SK-N-SH treated with all-trans-retinoic acid at 6 μM for 48 hours (cell line): ENCODE data around the gene PLA2G4F.

Experiments used
- ATAC-seq: fragments of 200-7000 bp; cut with Tn5 transposase; 3 replicates; pipeline ENCODE4 v1.9.1; 2020; ENCODE audit warnings: mild to moderate bottlenecking, moderate library complexity
- ARNTL ChIP-seq: fragments of 450-650 bp; formaldehyde crosslinking; IDR thresholded peaks from 2 replicates; pipeline ENCODE4 v1.5.0; 2020; ENCODE audit warnings: low read depth, mild to moderate bottlenecking, moderate library complexity, borderline replicate concordance
- BACH2 ChIP-seq: fragments of 250-450 bp; sonication (Bioruptor Pico); IDR thresholded peaks from 2 replicates; pipeline ENCODE4 v1.9.0; 2021; ENCODE audit warnings: mild to moderate bottlenecking, borderline replicate concordance
- CSDC2 ChIP-seq: fragments of 250-450 bp; sonication (Bioruptor Pico); IDR thresholded peaks from 2 replicates; pipeline ENCODE4 v1.5.0; 2020; ENCODE audit warnings: mild to moderate bottlenecking, moderate library complexity
- ESRRG ChIP-seq: fragments of 250-450 bp; sonication (Bioruptor Pico); IDR thresholded peaks from 2 replicates; pipeline ENCODE4 v1.6.1; 2021; ENCODE audit warnings: mild to moderate bottlenecking
- GLIS3 ChIP-seq: fragments of 250-450 bp; sonication (Bioruptor Pico); IDR thresholded peaks from 2 replicates; pipeline ENCODE4 v1.5.0; 2020; ENCODE audit warnings: mild to moderate bottlenecking, moderate library complexity
- ISL1 ChIP-seq: fragments of 250-450 bp; sonication (Bioruptor Pico); IDR thresholded peaks from 2 replicates; pipeline ENCODE4 v2.1.2; 2022; ENCODE audit warnings: mild to moderate bottlenecking, moderate library complexity
- OSR1 ChIP-seq: fragments of 250-450 bp; sonication (Bioruptor Pico); IDR thresholded peaks from 2 replicates; pipeline ENCODE4 v1.8.0; 2022; ENCODE audit warnings: moderate library complexity, mild to moderate bottlenecking, inconsistent platforms
- PPARA ChIP-seq: fragments of 250-450 bp; sonication (Bioruptor Pico); IDR thresholded peaks from 2 replicates; pipeline ENCODE4 v1.5.0; 2020; ENCODE audit warnings: mild to moderate bottlenecking, borderline replicate concordance
- RARB ChIP-seq: fragments of 250-450 bp; sonication (Bioruptor Pico); IDR thresholded peaks from 2 replicates; pipeline ENCODE4 v1.8.0; 2021; ENCODE audit warnings: mild to moderate bottlenecking, moderate library complexity
- TCF4 ChIP-seq: fragments of 250-450 bp; sonication (Bioruptor Pico); IDR thresholded peaks from 2 replicates; pipeline ENCODE4 v1.8.0; 2021; ENCODE audit warnings: mild to moderate bottlenecking, moderate library complexity, borderline replicate concordance
- TOX ChIP-seq: fragments of 250-450 bp; sonication (Bioruptor Pico); IDR thresholded peaks from 2 replicates; pipeline ENCODE4 v1.8.0; 2021; ENCODE audit warnings: mild to moderate bottlenecking, moderate library complexity, borderline replicate concordance
- TSHZ2 ChIP-seq: fragments of 250-450 bp; sonication (Bioruptor Pico); IDR thresholded peaks from 2 replicates; pipeline ENCODE4 v1.5.0; 2020; ENCODE audit warnings: mild to moderate bottlenecking, moderate library complexity
- ZC3H10 ChIP-seq: fragments of 250-450 bp; sonication (Bioruptor Pico); IDR thresholded peaks from 2 replicates; pipeline ENCODE4 v1.5.1; 2021; ENCODE audit warnings: mild to moderate bottlenecking, moderate library complexity
- ZFP3 ChIP-seq: fragments of 250-450 bp; sonication (Bioruptor Pico); IDR thresholded peaks from 2 replicates; pipeline ENCODE4 v1.5.0; 2020; ENCODE audit warnings: mild to moderate bottlenecking, moderate library complexity
- ZFP30 ChIP-seq: fragments of 450-650 bp; formaldehyde crosslinking; IDR thresholded peaks from 2 replicates; pipeline ENCODE4 v1.5.0; 2022; ENCODE audit warnings: mild to moderate bottlenecking, moderate library complexity
- ZNF565 ChIP-seq: fragments of 450-650 bp; formaldehyde crosslinking; conservative IDR thresholded peaks from 2 replicates; pipeline ENCODE4 v1.5.0; 2020; ENCODE audit warnings: low read depth, mild to moderate bottlenecking, moderate library complexity
- ZNF70 ChIP-seq: fragments of 450-650 bp; formaldehyde crosslinking; IDR thresholded peaks from 2 replicates; pipeline ENCODE4 v1.5.0; 2020; ENCODE audit warnings: mild to moderate bottlenecking, moderate library complexity
- ZNF8 ChIP-seq: fragments of 450-650 bp; formaldehyde crosslinking; IDR thresholded peaks from 2 replicates; pipeline ENCODE4 v1.5.0; 2020; ENCODE audit warnings: mild to moderate bottlenecking, moderate library complexity
- TF ChIP-seq, protein P1 (sequence below): fragments of 250-450 bp; sonication (Bioruptor Pico); IDR thresholded peaks from 2 replicates; pipeline ENCODE4 v1.8.0; 2020; ENCODE audit warnings: mild to moderate bottlenecking, moderate library complexity, borderline replicate concordance
- TF ChIP-seq, protein P2 (sequence below): fragments of 250-450 bp; sonication (Bioruptor Pico); IDR thresholded peaks from 2 replicates; pipeline ENCODE4 v1.5.1; 2020; ENCODE audit warnings: low read depth, mild to moderate bottlenecking, moderate library complexity

PLA2G4F gene

GRCh38 chr15:42160136-42160535 is 3.7 kb upstream of the PLA2G4F start:
- TF ChIP-seq BACH2 (CRISPR knock-in tag) = no peak
- TF ChIP-seq RARB = no peak
- TF ChIP-seq GLIS3 (CRISPR knock-in tag) = no peak
- no peak for TF ChIP-seq TSHZ2 (CRISPR knock-in tag)
- no peak for TF ChIP-seq CSDC2 (CRISPR knock-in tag)
- no peak for TF ChIP-seq ZNF565
- TF ChIP-seq ARNTL (CRISPR knock-in tag) = no peak
- ATAC-seq = no peak

DNA sequence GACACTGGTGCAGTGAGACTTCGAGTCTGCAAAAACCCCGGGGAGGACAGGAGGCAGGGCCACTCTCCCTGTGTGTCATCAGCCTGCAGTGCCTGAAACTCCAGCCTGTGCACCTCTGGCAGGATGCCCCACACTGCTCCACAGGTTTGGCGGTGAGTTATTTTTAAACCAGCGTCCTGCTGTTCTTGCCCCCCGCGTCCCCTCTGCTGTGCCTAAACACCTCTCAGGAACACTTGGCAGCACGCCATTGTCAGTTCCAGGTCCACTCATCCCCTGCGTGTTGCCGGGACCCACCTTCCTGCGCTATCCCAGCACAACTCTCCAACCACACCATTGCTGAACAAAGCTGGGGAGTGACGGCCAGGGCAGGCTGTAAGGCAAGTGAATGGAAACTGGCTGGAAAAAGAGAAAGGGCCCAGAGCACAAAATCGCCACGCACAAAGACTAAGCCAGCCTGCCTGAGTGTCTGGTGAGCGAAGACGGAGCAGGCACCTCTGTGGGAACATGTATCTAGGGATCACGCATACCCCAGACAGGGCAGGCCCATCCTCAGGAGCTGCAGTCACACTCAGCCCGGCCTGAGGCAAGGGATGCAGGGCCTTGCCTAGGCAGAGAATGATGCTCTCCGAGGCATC is 3.1 kb upstream of the PLA2G4F start:
- no peak; the same call in 2 of the 3 replicates for ATAC-seq

DNA sequence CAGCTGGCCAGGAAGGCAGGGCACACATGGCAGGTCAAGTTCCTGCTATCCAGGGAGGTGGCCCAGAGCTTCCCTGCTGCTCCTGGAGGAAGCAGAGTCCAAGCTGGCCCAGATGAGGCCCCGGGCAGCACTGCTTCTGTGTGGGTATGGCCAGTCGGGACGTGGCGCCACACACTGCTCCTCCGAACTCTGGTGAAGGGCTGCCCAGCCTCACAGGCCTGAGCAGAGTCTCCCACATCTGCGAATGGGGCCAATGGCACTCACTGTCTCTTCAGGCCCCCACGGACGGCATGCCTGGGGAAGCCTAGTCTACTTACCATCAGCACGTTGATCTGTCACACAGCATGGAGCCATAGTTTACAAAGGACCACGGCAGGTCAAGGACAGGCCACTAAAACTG is 2.5 kb upstream of the PLA2G4F start:
- TF ChIP-seq ARNTL (CRISPR knock-in tag) (no peak), TSHZ2 (CRISPR knock-in tag) (no peak), ZNF70 (CRISPR knock-in tag) (no peak), ISL1 (CRISPR knock-in tag) (no peak), TCF4 (CRISPR knock-in tag) (no peak), BACH2 (CRISPR knock-in tag) (no peak), PPARA (no peak), ZFP30 (CRISPR knock-in tag) (no peak), ZFP3 (CRISPR knock-in tag) (no peak), ZNF8 (no peak), ZNF565 (no peak)

More for the DNA sequence above, 3.1 kb upstream of the PLA2G4F start:
- TF ChIP-seq ISL1 (CRISPR knock-in tag) = no peak
- TF ChIP-seq ZFP3 (CRISPR knock-in tag) = no peak

GRCh38 chr15:42157981-42158765 is 1.7 kb upstream of the PLA2G4F start:
- ATAC-seq = peak; percentile 83
- TF ChIP-seq TOX (CRISPR knock-in tag) (0 out of 2 replicates have a peak, but pooled peaks have one; percentile 5), BACH2 (CRISPR knock-in tag) (no peak), GLIS3 (CRISPR knock-in tag) (0 out of 2 replicates have a peak, but pooled peaks have one; percentile 41), ZFP30 (CRISPR knock-in tag) (no peak), ZNF70 (CRISPR knock-in tag) (no peak), OSR1 (CRISPR knock-in tag) (no peak), ARNTL (CRISPR knock-in tag) (no peak), TCF4 (CRISPR knock-in tag) (no peak), PPARA (no peak), ZNF8 (no peak)

More for the DNA sequence above, 2.5 kb upstream of the PLA2G4F start:
- ATAC-seq = peak; percentile 11

DNA sequence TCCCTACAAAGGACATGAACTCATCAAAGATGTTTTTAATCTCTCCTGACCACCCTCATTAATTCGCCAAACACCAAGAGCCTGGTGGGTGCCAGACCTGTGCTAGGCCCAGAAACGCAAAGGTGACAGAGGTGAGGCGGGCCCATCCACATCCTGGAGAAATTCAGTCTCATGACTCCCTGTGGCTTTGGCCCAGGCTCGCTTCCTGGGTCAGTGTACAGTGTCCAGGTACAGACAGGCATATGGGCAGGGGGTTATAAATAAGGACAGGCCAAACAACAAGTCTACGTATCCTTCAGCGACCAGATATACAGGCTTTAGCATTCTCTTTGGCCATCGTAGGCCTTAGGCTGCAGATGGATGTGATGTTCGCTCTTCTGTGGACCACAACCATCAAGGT is 945 bp upstream of the PLA2G4F start:
- no peak for ATAC-seq
- no peak for TF ChIP-seq ZC3H10 (CRISPR knock-in tag)
- no peak for TF ChIP-seq RARB
- TF ChIP-seq ZNF565 = no peak
- TF ChIP-seq ESRRG (CRISPR knock-in tag) = no peak
- no peak for TF ChIP-seq PPARA
- TF ChIP-seq, protein P1, sequence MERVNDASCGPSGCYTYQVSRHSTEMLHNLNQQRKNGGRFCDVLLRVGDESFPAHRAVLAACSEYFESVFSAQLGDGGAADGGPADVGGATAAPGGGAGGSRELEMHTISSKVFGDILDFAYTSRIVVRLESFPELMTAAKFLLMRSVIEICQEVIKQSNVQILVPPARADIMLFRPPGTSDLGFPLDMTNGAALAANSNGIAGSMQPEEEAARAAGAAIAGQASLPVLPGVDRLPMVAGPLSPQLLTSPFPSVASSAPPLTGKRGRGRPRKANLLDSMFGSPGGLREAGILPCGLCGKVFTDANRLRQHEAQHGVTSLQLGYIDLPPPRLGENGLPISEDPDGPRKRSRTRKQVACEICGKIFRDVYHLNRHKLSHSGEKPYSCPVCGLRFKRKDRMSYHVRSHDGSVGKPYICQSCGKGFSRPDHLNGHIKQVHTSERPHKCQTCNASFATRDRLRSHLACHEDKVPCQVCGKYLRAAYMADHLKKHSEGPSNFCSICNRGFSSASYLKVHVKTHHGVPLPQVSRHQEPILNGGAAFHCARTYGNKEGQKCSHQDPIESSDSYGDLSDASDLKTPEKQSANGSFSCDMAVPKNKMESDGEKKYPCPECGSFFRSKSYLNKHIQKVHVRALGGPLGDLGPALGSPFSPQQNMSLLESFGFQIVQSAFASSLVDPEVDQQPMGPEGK (CRISPR knock-in tag) = no peak
- no peak for TF ChIP-seq BACH2 (CRISPR knock-in tag)
- TF ChIP-seq GLIS3 (CRISPR knock-in tag) = no peak
- no peak for TF ChIP-seq TSHZ2 (CRISPR knock-in tag)
- no peak for TF ChIP-seq ZNF8
- TF ChIP-seq, protein P2, sequence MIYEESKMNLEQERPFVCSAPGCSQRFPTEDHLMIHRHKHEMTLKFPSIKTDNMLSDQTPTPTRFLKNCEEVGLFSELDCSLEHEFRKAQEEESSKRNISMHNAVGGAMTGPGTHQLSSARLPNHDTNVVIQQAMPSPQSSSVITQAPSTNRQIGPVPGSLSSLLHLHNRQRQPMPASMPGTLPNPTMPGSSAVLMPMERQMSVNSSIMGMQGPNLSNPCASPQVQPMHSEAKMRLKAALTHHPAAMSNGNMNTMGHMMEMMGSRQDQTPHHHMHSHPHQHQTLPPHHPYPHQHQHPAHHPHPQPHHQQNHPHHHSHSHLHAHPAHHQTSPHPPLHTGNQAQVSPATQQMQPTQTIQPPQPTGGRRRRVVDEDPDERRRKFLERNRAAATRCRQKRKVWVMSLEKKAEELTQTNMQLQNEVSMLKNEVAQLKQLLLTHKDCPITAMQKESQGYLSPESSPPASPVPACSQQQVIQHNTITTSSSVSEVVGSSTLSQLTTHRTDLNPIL (CRISPR knock-in tag) = no peak
